A549 (cell line): ENCODE results near the gene DPPA5. TPM values are rescaled to one million over a fixed set of nuclear protein-coding genes. Genes with fewer than 3 reads are reported as not detected.
"Not testable (repeated sequence)": the region's sequence is repeated elsewhere in the genome, so short reads cannot be mapped to it uniquely, and the experiment has no call there.

Experiments
- ATAC-seq, 2 experiments: fragments of 200-7000 bp in 1 of 2; fragments of >200 bp in 1 of 2; cut with Nextera tagmentation in 1 of 2; cut with Tn5 transposase in 1 of 2; 3 replicates each; pipeline versions ENCODE4 v1.8.0 to v1.9.1; 2018 to 2020; ENCODE audit warnings: mild to moderate bottlenecking in 1 of 2, moderate library complexity in 1 of 2
- CTCF ChIA-PET: fragments of 300-600 bp; sonication (Branson Sonifier 250); formaldehyde crosslinking; extraction: SDS; loops from one replicate; lab custom pipeline; 2021; ENCODE audit warnings: antibody characterized with exemption, inconsistent platforms; lab: Yijun Ruan, JAX
- POLR2A ChIA-PET: fragments of 350-600 bp; formaldehyde crosslinking; extraction: SDS; loops from one replicate; lab custom pipeline; 2021; ENCODE audit warnings: antibody characterized with exemption, inconsistent platforms; lab: Yijun Ruan, JAX
- DNase-seq, 2 experiments: peaks; one replicate each; pipeline versions ENCODE4 v3.0.0 to v3.0.0-alpha.2; 2011 to 2016; ENCODE audit warnings: low read depth in 1 of 2, low spot score in 1 of 2
- FAIRE-seq: peaks from 2 replicates; lab custom pipeline; 2011; peaks lifted over from hg19 to GRCh38; lab: Jason Lieb, UNC
- H3K27ac ChIP-seq, 2 experiments: fragments of >200 bp; sonication (Bioruptor Twin); formaldehyde crosslinking; 3 replicates each; pipeline ENCODE4 v1.5.1; 2016 to 2017
- H3K4me1 ChIP-seq: fragments of >200 bp; sonication (Bioruptor Twin); formaldehyde crosslinking; 3 replicates; pipeline ENCODE4 v1.6.1; 2016
- H3K4me2 ChIP-seq: fragments of >200 bp; sonication (Bioruptor Twin); formaldehyde crosslinking; 3 replicates; pipeline ENCODE4 v1.6.1; 2016
- H3K4me3 ChIP-seq: fragments of >200 bp; sonication (Bioruptor Twin); formaldehyde crosslinking; 3 replicates; pipeline ENCODE4 v1.5.1; 2016
- H3K9me3 ChIP-seq: fragments of >200 bp; sonication (Bioruptor Twin); formaldehyde crosslinking; 3 replicates; pipeline ENCODE4 v1.6.1; 2016
- CBX8 ChIP-seq: fragments of 200-600 bp; sonication (generic); IDR thresholded peaks from 2 replicates; pipeline ENCODE4 v1.6.1; 2016
- CHD2 ChIP-seq: fragments of 150-350 bp; IDR thresholded peaks from 2 replicates; pipeline ENCODE4 v1.6.1; 2014; ENCODE audit warnings: low read length; ENCODE audit not compliant: partially characterized antibody
- CHD4 ChIP-seq: fragments of 200-600 bp; sonication (generic); IDR thresholded peaks from 2 replicates; pipeline ENCODE4 v1.6.1; 2016; ENCODE audit warnings: antibody characterized with exemption, mild to moderate bottlenecking, borderline replicate concordance
- EHF ChIP-seq: fragments of 250-450 bp; sonication (Bioruptor Pico); IDR thresholded peaks from 2 replicates; pipeline ENCODE4 v1.5.0; 2020; ENCODE audit warnings: mild to moderate bottlenecking
- FOSB ChIP-seq: fragments of 250-450 bp; sonication (Bioruptor Pico); IDR thresholded peaks from 2 replicates; pipeline ENCODE4 v1.5.0; 2020; ENCODE audit warnings: mild to moderate bottlenecking, moderate library complexity
- FOSL2 ChIP-seq, 2 experiments: fragments of 450-650 bp in 1 of 2; fragments of >200 bp in 1 of 2; sonication (Bioruptor Twin) in 1 of 2; formaldehyde crosslinking; IDR thresholded peaks; 2 replicates each; pipeline versions ENCODE4 v1.5.0 to v1.6.1; 2016 to 2020; ENCODE audit warnings: mild to moderate bottlenecking in 1 of 2, moderate library complexity in 1 of 2
- HDAC2 ChIP-seq: fragments of 200-600 bp; sonication (generic); IDR thresholded peaks from 2 replicates; pipeline ENCODE4 v1.6.1; 2016
- KDM5A ChIP-seq: fragments of 200-600 bp; sonication (generic); IDR thresholded peaks from 2 replicates; pipeline ENCODE4 v1.6.1; 2016; ENCODE audit warnings: antibody characterized with exemption, mild to moderate bottlenecking
- MAZ ChIP-seq: fragments of 150-350 bp; IDR thresholded peaks from 2 replicates; pipeline ENCODE4 v1.6.1; 2014; ENCODE audit warnings: antibody characterized with exemption, low read depth, low read length, borderline replicate concordance
- PHF8 ChIP-seq: fragments of 200-600 bp; sonication (generic); IDR thresholded peaks from 2 replicates; pipeline ENCODE4 v1.6.1; 2016; ENCODE audit warnings: low read depth, mild to moderate bottlenecking, antibody characterized with exemption, moderate library complexity, borderline replicate concordance
- POLR2A ChIP-seq: IDR thresholded peaks from 2 replicates; pipeline ENCODE4 v1.6.1; 2012; ENCODE audit warnings: mild to moderate bottlenecking, low read length
- RAD21 ChIP-seq, 2 experiments: fragments of >200 bp in 1 of 2; sonication (Bioruptor Twin) in 1 of 2; formaldehyde crosslinking in 1 of 2; IDR thresholded peaks in 1 of 2; conservative IDR thresholded peaks in 1 of 2; 2 replicates in 1 of 2; 3 replicates in 1 of 2; pipeline ENCODE4 v1.6.1; 2012 to 2018; ENCODE audit warnings: inconsistent platforms in 1 of 2
- RCOR1 ChIP-seq: fragments of 150-350 bp; IDR thresholded peaks from 2 replicates; pipeline ENCODE4 v1.6.1; 2014; ENCODE audit warnings: antibody characterized with exemption, low read length, low read depth
- REST ChIP-seq: fragments of 200-600 bp; sonication (generic); IDR thresholded peaks from 2 replicates; pipeline ENCODE4 v1.6.1; 2016; ENCODE audit warnings: antibody characterized with exemption, mild to moderate bottlenecking, moderate library complexity
- ZNF302 ChIP-seq: fragments of 250-450 bp; sonication (Bioruptor Pico); IDR thresholded peaks from 2 replicates; pipeline ENCODE4 v1.9.0; 2021; ENCODE audit warnings: inconsistent platforms, mild to moderate bottlenecking, moderate library complexity
- WGBS: methylation state at CpG from one replicate; pipeline ENCODE4 v1.1.6; 2017; ENCODE audit errors: missing lambda C conversion rate; 5-methylcytosine and 5-hydroxymethylcytosine counted together
- polyA plus RNA-seq, 4 experiments: library from polyadenylated mRNA; depleted of rRNA in 3 of 4; stranded (reverse); fragments of >200 nt; fragmentation: RNase III in 1 of 4; extraction: RNeasy Plus Mini Kit Qiagen cat#74134 plus additional on column Dnase treatment in 1 of 4; gene quantifications; 2 replicates in 3 of 4; 3 replicates in 1 of 4; pipeline ENCODE4 v1.2.3, GENCODE V29; 2011 to 2017
- TF ChIP-seq, protein P1 (sequence below): fragments of 450-650 bp; IDR thresholded peaks from 2 replicates; pipeline ENCODE4 v1.6.1; 2014; ENCODE audit warnings: antibody characterized with exemption
- TF ChIP-seq, protein P2 (sequence below): IDR thresholded peaks from 2 replicates; pipeline ENCODE4 v1.6.1; 2012

The DPPA5 gene
- polyA plus RNA-seq, 2 of the 4 experiments (the other 2 are of a cell fraction) = not detected

DNA sequence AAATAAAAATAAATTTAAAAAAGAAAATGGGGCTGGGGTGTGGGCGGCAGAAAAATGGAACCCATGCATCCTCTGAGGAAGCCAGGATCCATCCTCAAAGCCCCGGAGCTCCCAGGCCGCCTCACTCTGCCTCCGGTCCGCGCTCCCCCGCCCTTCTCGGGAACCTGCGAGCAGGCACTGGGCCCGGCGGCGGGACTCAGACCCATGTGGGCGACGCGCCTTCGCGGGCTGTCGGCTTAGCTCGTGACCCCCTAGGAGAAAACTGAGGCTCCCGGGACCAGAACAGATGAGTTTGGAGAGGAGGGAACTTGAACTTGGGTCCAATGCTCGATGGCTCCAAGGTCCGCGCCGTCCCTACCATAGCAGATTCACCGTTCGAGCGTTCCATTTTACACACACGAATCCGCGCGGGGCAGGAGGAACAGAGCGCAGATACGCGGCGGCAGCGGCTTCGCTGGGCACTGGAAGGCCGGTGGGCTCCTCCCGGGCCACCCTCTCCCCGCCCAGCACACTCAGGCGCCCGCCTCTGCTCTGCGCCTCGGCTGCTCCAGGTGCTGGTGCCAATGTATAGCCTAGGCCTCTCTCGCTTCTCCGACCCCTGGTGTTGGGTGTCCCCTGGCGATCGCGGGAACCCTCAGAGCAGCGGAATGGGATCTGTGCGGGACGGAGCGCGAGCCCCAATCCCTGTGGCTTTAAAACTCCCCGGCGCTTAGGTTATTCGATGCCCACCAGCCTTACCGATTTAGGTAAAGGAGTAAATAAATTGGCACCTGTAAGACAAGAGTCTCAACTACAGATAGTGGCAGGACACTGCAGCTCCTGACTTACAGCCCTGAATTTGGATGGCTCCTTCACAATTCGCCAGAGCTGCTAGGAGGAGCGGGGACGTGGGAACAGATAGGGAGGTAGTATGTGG is 39.2 kb downstream of the DPPA5 start:
- no peak for TF ChIP-seq CHD4
- no peak for TF ChIP-seq HDAC2
- TF ChIP-seq, protein P1, sequence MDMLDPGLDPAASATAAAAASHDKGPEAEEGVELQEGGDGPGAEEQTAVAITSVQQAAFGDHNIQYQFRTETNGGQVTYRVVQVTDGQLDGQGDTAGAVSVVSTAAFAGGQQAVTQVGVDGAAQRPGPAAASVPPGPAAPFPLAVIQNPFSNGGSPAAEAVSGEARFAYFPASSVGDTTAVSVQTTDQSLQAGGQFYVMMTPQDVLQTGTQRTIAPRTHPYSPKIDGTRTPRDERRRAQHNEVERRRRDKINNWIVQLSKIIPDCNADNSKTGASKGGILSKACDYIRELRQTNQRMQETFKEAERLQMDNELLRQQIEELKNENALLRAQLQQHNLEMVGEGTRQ = no peak
- no peak for TF ChIP-seq REST
- TF ChIP-seq FOSB (CRISPR knock-in tag) = no peak
- no peak for TF ChIP-seq CBX8
- TF ChIP-seq EHF = no peak
- TF ChIP-seq FOSL2 (IDR thresholded peaks at IDR 0.05) = no peak
- no peak for TF ChIP-seq FOSL2 (CRISPR knock-in tag; IDR thresholded peaks at IDR 0.05)
- TF ChIP-seq PHF8 = no peak
- no peak for TF ChIP-seq CHD2
- TF ChIP-seq ZNF302 (CRISPR knock-in tag) = no peak
- TF ChIP-seq KDM5A = no peak
- TF ChIP-seq MAZ = no peak
- TF ChIP-seq POLR2A = no peak
- TF ChIP-seq, protein P2, sequence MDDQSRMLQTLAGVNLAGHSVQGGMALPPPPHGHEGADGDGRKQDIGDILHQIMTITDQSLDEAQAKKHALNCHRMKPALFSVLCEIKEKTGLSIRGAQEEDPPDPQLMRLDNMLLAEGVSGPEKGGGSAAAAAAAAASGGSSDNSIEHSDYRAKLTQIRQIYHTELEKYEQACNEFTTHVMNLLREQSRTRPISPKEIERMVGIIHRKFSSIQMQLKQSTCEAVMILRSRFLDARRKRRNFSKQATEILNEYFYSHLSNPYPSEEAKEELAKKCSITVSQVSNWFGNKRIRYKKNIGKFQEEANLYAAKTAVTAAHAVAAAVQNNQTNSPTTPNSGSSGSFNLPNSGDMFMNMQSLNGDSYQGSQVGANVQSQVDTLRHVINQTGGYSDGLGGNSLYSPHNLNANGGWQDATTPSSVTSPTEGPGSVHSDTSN = no peak
- no peak for TF ChIP-seq RCOR1
- TF ChIP-seq RAD21 (conservative IDR thresholded peaks at IDR 0.05 in 1 of 2, IDR thresholded peaks at IDR 0.05 in 1 of 2) = no peak
- FAIRE-seq = no peak
- ChIA-PET POLR2A (no interaction called here), CTCF (interaction anchor here (3.8 kb wide), 1 partner anchor 12 kb away, joined by 15 read pairs; no protein-coding TSS in a partner anchor)
- H3K4me3 ChIP-seq = no peak overlapping the region
- H3K4me1 ChIP-seq = no peaks in the 10 kb centered on the region
- 89% methylated on average over 60 of the region's 61 CpGs for WGBS
- H3K4me2 ChIP-seq = no peak overlapping the region
- no peak for ATAC-seq
- no peak for DNase-seq
- H3K27ac ChIP-seq = no peak overlapping the region
- H3K9me3 ChIP-seq = peaks cover 15% of the 10 kb centered on the region; the same call in 1 of the 3 replicates

DNA sequence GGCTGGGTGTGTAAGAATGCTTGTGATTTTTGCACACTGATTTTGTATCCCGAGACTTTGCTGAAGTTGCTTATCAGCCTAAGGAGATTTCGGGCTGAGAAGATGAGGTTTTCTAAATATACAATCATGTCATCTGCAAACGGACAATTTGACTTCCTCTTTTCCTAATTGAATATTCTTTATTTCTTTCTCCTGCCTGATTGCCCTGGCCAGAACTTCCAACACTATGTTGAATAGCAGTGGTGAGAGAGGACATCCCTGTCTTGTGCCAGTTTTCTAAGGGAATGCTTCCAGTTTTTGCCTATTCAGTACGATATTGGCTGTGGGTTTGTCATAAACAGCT is 43.6 kb downstream of the DPPA5 start:
- Histone ChIP-seq H3K4me2 (peak overlapping the region; percentile 97), H3K4me3 (peak overlapping the region; percentile 67), H3K27ac (peak overlapping the region; percentile 89 to 96)
- H3K4me1 ChIP-seq, POLR2A ChIA-PET, DNase-seq, ATAC-seq, H3K9me3 ChIP-seq, FAIRE-seq: not testable (repeated sequence)
- WGBS = 5% methylated on average over 4 of the region's 4 CpGs
- CTCF ChIA-PET = interaction anchor here (1.8 kb wide), 1 partner anchor 25 kb away, joined by 10 read pairs; no protein-coding TSS in a partner anchor
